UCSD-AML1 (cell line): ENCODE measurements around the gene CFAP206.

Experiments used
- DNase-seq: peaks from one replicate; lab custom pipeline; 2025; ENCODE audit not compliant: unreplicated experiment; lab: John Stamatoyannopoulos, UW

The CFAP206 gene, protein sequence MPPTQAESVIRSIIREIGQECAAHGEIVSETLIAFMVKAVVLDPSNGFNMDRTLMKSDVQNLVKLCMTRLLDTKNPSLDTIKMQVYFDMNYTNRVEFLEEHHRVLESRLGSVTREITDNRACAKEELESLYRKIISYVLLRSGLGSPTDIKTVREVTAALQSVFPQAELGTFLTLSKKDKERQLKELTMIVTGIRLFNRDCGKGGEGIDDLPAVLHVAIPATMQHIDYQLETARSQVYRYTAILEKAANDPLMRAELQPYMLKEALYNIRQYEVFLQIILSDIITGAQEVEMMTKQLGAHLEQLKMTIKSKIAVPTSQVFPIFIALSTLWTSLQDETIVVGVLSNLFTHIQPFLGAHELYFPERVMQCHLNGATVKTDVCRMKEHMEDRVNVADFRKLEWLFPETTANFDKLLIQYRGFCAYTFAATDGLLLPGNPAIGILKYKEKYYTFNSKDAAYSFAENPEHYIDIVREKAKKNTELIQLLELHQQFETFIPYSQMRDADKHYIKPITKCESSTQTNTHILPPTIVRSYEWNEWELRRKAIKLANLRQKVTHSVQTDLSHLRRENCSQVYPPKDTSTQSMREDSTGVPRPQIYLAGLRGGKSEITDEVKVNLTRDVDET

DNA sequence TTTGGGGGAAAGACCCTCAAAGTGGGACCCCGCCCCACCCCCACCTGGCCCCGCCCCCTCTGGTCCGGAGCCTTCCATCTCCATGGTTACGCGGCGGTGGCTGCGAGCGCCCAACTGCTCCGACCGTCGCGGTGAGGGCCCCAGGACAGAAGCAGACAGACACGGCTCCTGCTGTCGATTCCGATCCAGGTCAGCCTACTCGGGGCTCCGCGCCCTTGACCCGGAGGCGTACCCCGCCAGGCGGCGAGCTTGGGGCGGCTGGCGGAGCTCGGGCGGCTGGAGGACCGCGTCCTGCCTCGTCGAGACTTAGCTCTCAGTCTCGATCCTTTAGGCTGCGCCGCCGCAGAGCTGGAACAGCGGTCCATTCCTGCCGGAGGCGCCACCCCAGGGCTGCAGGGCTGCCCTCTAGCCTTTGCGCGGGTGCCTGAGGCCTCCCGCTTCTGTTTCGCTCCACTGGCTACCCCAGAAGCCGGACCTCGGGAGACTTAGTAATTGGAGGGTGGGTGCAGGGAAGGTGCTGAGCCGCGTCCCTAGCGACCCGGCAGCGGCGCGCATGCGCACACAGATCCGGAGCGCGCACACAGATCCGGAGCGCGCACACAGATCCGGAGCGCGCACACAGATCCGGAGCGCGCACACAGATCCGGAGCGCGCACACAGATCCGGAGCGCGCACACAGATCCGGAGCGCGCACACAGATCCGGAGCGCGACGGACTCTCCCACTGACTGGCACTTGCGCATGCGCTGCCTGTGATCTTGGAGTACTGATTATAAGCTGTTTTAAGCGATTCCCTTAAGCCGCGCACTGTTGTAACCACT, at the start of gene CFAP206:
CFAP206 (plus strand) TSS at position 72 of the 820 bp plus-strand sequence. CDS start 1,868 bp downstream, outside the sequence.
- DNase-seq: peak; percentile 85

DNA sequence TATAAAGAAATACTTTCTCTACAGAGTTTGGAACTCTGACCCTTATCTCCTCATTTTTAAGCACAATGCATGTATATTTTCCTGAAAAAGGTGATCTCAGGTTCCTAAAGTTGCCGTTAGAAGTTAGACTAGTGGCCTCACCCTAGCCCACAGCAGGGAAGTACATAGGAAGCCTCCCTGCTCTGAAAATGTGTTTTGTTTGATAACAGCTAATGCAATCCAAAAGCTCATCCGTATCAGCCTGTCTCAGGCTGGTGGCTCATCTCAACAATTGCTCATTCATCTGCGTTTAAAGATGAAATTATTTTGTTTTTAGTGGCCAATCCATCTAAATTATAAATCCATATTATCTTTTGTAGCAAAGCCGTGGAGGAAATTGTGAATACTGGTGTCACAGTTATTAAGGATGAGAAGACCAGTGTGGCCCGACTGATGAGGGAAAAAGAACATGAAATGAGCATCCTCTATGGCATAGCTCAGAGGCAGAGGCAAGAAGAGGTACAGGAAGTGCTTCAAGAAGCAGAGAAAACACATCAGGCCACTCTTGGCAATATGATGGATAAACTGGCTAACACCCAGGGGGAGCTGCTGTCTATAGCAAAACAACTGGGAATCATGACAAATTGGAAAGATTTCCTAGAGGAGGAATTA, 43.0 kb upstream of the CFAP206 start:
- no peak for DNase-seq

DNA sequence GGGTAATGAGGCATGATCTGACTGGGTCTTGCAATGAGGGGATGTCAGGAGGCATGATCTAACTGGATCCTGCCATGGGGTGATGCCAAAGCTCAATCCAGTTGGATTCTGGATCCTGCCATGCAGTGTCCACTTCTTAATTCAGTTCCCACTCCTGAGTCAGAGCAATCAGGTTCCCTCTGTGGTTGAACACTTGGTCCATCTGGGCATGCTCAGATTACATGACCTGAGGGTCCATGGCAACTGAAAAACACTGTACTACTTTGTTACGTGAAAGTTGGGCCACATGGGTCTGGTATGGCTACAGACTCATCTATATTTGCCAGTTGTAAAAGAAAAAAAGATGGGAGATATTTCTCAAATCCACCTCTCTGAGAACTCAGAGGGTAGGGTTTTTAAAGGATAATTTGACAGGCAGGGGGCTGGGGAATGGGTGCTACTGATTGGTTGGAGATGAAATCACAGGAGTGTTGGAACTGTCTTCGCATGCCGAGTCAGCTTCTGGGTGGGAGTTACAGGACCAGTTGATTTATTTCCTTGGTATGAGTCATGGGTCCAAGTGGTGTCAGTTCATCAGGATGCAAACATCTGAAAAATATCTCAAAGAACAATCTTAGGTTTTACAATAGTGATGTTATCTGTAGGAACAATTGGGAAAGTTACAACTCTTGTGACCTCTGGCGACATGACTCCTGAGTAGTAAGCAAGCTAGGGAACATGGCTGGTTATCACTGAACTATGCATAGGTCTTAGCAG, 41.5 kb upstream of the CFAP206 start:
- no peak for DNase-seq

DNA sequence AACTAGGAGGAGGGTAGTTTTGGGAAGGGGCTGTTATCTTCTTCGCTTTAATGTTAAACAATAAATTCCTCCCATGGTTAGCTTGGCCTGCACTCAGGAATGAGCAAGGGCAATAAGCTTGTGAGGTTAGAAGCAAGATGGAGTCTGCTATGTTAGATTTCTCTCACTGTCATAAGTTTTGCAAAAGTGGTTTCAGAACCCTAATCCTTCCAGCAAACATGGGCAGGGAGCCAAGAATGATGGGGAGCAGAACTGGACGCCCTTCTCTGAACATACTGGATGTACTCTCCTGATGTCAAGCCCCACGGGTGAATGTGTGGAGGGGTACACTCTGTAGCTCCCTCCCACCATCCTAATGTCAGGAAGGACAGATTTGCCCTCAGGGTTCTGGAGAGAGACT, 40.9 kb upstream of the CFAP206 start:
- DNase-seq: no peak

DNA sequence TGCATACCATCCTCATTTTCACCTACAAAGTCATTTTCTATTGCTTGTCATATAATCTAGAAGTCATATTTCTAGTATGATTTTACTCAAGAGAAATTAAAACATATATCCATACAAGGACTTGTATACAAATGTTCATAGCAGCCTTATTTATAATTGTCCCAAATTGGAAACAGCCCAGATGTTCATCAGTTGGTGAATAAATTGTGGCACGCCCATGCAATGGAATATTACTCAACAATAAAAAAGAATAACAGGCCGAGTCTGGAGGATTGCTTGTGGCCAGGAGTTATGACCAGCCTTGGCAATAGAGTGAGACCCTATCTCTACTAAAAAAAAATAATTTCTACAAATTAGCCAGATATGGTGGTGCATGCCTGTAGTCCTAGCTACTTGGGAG, 34.4 kb upstream of the CFAP206 start:
- DNase-seq: no peak

DNA sequence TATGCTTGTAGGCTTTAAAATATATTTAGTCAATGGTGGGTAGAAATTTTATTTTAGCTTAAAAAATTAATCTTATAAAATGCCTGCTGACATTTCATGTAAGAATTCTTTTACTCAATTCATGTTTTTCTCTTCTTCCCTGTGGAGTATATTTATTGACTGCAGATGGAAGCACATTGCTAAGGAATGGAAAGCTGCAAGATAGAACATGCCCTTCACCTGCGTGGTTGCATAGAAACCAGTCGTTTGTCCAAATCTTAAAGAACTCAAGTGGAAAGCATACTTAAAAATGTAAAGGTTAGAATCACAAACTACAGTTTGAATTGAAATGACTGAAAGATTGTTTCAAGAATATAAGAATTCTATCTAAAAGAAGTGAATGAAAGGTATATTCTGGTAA, 32.5 kb upstream of the CFAP206 start:
- DNase-seq: no peak

DNA sequence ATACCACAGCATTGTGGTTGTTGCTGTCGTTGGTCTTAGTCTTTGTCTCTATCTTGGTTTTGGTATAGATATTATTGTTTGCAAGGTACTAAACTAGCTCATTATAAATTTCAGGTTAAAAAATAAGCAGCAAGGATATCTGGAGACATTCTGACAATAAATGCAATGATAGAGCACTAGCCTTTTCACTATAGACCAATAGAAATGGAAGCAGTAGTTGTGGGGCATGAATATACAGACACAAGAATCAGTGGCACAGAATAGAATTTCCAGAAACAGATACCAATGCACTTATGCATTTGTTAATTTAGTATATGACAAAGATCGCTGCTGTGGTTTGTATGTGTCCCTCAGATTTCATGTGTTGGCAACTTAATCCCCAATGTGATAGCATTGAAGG, 31.1 kb upstream of the CFAP206 start:
- DNase-seq: no peak

DNA sequence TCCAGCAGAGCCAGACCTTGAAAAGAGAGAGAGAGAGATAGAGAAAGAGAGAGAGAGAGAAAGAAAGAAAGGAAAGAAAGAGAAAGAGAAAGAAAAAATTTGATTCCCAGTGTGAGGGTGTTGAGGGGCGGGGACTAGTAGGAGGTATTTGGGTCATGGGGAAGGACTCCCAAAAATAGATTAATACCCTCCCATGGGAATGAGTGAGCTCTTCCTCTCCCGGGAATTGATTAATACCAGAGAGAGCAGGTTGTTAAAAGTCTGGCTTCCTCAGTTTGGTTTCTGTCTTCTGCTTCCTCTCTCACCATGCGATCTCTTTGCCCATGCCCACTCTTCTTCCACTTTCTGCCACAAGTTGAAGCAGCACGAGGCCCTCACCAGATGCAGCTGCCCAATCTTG, 28.8 kb upstream of the CFAP206 start:
- no peak for DNase-seq

DNA sequence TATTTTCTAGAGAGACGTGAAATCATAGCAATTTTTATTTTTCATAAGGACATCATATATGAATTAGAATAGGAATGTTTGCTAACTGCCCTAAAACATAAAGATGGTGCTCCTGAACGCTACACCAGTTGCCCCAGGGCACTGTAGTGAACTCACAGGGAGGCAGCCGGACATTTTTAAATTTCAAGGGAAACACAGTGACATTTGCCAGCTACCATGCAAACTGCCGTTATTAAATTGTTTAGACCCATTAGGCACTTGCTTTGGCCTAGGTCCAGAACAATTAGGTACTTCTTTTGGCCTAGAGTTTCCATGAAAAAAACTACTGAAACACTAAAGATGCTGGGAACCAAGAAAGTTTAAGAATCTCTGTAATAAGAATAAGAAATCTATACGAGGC, 24.9 kb upstream of the CFAP206 start:
- DNase-seq: no peak

DNA sequence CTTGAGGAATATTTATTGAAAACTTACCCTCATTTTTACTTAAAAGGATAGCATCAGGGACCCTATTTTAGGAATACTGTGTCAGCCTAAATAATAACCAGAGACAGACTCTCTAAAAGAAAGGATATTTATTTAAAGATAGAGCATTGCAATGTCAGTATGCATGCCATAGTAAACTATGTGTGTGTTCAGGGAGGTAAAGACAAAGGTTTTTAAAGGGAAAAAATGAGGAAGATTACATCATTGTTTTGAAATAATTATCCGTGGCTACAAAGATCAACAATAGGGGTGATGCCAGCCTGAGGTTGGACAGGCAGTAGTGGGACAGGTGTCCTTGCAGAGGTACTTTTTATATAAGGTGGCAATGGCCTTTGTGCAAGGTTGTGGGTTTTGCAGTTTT, 23.7 kb upstream of the CFAP206 start:
- no peak for DNase-seq

DNA sequence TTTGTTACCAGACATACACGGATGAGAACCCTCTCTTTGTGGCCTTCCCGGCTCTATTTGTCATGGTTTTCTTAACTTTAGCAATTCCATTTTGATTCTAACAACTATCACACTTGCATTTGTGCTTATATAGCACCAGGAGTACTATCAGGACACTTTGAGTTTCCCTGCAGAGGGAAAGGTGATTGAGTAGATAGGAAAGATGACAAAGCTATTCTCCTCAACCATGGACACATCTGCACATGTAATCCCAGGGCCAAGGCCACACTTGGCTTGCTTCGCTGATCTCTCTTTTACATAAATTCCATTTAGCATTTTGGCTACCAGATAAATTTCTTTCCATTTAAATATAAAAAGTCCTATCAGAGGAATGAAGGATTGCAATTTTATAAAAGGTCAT, 23.3 kb upstream of the CFAP206 start:
- DNase-seq: no peak

DNA sequence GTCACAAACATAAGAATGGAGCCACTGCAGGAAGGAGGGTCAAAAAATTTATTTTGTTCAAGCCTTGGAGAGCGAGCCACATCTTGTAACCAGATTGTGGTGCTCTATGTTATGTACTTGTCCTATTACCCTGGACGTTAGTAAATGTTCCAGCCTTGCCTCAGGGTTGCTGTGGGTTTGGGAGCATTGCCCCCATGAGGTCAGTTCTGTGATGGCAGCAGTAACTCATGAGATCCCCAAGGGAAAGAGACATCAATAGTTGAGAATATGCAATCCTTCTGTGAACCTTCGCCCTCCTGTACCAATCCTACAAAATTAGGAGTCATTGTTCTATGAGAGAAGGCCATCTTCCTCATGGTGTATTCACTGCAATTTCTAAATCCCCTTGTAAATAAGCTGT, 16.4 kb upstream of the CFAP206 start:
- peak; percentile 23 for DNase-seq

DNA sequence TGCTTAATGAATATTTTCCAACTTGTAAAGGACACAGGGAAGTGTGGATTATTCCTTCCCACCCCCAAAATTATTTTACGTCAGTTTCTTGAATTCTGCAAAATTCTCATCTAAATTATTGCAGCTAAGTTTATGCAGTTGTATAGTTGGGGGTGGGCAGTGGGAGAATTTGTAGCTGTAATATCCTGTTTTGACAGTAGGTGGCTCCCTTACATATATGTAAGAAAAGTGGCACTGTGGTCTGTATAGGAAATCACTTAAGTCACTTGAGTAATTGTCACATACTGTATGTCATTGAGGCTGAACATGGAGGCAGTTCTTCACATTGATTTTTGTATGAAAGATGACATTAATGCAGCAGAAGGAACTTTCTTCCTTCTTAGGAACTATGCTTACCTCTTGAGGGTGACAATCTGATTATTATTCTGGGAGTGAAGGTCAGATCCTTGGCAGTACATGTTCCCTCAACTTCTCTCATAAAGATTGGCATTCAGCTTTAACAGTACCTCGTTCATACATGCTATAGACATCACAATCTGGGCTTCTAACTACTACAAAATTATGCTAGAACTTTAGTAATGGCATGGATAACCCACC, 14.6 kb upstream of the CFAP206 start:
- no peak for DNase-seq

DNA sequence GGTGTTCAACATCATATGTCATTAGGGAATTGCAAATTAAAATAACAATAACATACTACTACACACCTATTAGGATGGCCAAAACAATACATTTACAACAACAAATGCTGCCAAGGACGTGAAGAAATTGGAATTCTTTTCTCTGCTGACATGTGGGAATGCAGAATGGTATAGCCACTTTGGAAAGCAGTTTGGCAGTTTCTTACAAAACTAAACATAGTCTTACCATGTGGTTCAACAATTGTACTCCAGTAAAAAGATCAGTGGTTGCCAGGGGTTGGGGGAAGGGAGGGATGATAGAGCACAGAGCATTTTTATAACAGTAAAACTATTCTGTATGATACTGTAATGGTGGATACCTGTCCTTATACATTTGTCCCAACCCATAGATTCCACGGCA, 12.3 kb upstream of the CFAP206 start:
- no peak for DNase-seq

DNA sequence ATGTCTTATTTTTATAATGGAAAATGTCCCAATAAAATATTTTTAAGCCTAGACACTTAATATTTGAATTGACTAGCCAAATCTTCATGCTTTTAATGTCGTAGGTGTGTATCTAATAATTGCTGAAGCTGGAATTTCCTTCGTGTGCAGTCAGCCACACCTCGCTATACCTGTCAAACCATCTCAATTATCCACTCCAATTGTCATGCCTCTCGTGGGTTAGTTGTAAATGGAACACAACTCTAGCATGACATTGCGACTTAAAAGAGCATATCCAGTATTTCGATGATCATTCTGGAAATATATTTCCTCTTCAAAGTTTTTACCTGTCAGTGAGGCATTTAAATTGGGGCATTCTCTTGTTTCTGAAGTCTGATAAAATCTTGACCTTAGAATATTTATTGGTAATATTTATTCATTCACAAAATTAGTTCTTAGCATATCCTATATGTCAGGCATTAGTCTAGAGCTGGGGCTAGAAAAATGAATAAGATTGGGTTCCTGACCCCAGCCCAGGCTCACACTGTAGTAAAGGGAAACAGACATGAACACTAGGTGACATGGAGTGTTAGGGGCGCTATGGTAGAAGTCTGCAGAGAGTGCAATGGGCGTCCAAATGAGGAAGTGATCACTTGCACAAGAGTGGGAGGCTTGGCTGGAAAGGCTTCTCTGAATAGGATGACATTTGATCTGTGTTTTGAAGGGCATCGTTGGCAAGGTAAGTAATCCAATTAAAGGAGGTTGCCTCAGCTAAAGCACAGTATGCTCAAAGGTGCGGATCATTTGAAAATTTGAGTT, 11.0 kb upstream of the CFAP206 start:
- peak; percentile 14 for DNase-seq

DNA sequence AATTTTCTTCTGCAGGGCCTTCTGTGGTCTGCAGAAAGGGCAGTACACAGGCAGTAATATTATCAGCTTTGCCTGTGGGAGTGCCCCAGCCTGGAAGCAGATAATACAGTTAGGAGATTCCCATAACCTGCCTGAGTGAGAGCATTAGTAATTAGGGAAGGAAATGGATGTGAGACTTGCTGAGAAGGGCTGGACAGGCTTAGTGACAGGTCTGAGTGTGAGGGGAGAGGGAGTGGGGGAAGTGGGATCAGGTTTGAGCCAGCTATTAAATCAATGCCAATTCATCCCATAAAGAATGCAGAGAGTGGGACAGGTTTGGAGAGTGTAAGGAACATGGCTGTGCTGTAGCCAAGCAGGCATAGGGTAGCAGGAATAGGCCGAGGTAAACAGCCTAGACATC, 10.1 kb upstream of the CFAP206 start:
- DNase-seq: no peak

DNA sequence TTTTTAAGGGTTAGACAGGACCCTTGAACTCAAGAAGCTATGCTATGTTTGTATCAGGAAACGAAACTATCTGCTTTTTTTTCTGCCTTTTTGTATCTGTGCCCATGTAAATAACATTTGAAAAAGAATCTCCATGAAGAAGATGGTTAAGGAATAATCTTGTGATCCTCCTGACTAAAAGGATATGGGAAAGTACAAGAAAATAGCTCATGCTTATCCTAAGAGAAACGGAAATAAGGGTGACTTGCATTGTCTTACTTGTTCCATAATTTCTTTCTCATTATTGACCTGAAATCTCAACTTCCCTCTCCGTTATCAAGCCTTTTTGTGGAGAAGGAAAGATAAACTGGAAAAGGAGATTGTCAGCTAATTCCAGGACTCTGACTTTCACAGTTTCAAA, 5.9 kb upstream of the CFAP206 start:
- DNase-seq: no peak

DNA sequence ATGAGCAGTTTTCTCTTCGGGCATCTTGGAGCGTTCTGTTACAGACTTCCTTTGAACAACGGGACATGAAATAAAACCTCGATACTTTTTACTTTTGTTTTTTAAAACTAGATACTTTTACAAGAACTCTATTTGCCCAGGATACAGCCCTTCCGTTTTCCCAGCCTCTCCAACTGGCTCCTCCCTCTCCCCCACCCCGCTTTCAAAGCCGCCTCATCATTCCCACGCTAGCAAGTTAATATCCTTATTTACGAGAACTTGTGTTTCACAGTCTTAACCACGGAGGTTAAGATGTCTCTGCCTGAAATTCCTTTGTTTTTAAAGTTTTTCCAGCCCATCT, 241 bp upstream of the CFAP206 start:
- no peak for DNase-seq

DNA sequence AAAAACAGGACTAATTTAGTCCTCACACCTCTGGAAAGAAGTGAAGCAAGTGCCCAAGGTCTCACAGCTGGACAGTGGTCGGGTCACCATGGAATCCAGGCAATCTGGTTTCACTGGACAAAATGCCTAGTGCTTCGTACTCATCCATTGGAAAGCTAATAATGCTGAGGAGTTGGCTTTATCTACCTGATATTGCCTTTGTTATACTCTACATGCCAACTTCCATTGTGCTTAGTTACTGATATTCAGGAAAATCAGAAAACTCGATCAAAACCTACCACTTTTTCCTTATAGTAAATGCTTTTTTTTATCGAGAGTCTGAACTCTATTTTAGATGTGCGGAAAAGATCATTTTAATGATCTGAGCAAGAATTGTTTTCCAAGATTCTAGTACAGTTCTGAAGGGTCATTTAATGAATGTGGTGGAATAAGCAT, 966 bp downstream of the CFAP206 start:
- no peak for DNase-seq

DNA sequence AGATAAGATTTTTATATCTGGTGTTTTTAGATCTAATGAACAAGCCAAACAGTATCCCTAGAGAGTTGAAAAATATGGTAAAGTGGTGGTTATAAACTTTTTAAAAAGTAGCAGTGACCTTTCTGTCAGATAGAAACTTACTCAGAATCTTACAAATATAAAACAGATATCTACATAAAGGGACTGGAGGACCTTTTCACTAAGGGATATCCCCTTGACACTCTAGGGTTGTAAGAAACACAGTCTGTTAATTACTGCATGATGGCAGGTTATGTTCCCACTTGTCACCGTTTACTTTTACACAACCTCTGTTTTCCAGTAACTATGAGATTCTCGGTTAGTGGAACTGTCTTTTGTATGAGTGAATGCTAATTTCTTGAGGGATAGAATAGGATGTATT, 11.5 kb downstream of the CFAP206 start:
- DNase-seq: no peak
